CD14-positive monocyte (primary cell): ENCODE measurements around the gene APOC1. TPM values are rescaled to one million over a fixed set of nuclear protein-coding genes. Genes with fewer than 3 reads are reported as not detected.
"Not testable (repeated sequence)": the region's sequence is repeated elsewhere in the genome, so short reads cannot be mapped to it uniquely, and the experiment has no call there.

Experiments used
- DNase-seq, 3 donors: peaks; one replicate each; pipeline ENCODE4 v3.0.0-alpha.2; 2011 to 2022
- H2AFZ ChIP-seq: 2 replicates; pipeline ENCODE4 v1.6.0; 2012; ENCODE audit warnings: mild to moderate bottlenecking, low read depth, low read length, inconsistent platforms; ENCODE audit not compliant: insufficient read depth, poor library complexity, severe bottlenecking
- H3K27ac ChIP-seq, 2 donors: 1 replicate in 1 of 2; 2 replicates in 1 of 2; pipeline ENCODE4 v1.5.1; 2012 to 2013; ENCODE audit warnings: low read length in 2 of 2, control low read depth in 1 of 2, inconsistent platforms in 1 of 2, low read depth in 1 of 2, mild to moderate bottlenecking in 1 of 2
- H3K27me3 ChIP-seq, 2 donors: one replicate each; pipeline versions ENCODE4 v1.6.0 to v1.6.1; 2011 to 2013; ENCODE audit warnings: low read length in 2 of 2; ENCODE audit not compliant: control insufficient read depth in 2 of 2, insufficient read depth in 2 of 2
- H3K36me3 ChIP-seq, 2 donors: replicated peaks in 1 of 2; 1 replicate in 1 of 2; 2 replicates in 1 of 2; pipeline versions ENCODE4 v1.5.1 to v1.6.1; 2012 to 2013; ENCODE audit warnings: low read length in 2 of 2, control low read depth in 1 of 2, inconsistent platforms in 1 of 2, mild to moderate bottlenecking in 1 of 2; ENCODE audit not compliant: insufficient read depth in 2 of 2, control insufficient read depth in 1 of 2
- H3K4me1 ChIP-seq, 2 donors: 1 replicate in 1 of 2; 2 replicates in 1 of 2; pipeline versions ENCODE4 v1.5.1 to v1.6.1; 2012 to 2013; ENCODE audit warnings: low read length in 2 of 2, control low read depth in 1 of 2, inconsistent platforms in 1 of 2, mild to moderate bottlenecking in 1 of 2, moderate library complexity in 1 of 2; ENCODE audit not compliant: insufficient read depth in 2 of 2, control insufficient read depth in 1 of 2
- H3K4me2 ChIP-seq: replicated peaks from 2 replicates; pipeline ENCODE3; 2012; ENCODE audit warnings: low read length, moderate library complexity, mild to moderate bottlenecking; ENCODE audit not compliant: poor library complexity, severe bottlenecking; ENCODE audit errors: extremely low read depth
- H3K4me3 ChIP-seq, 3 experiments: fragments of 200-600 bp in 1 of 3; sonication (generic) in 1 of 3; replicated peaks in 1 of 3; 1 replicate in 2 of 3; 2 replicates in 1 of 3; pipeline ENCODE4 v1.5.1; 2011 to 2013; ENCODE audit warnings: low read length in 3 of 3, mild to moderate bottlenecking in 3 of 3, control low read depth in 2 of 3, low read depth in 2 of 3, inconsistent platforms in 1 of 3, moderate library complexity in 1 of 3
- H3K79me2 ChIP-seq: 2 replicates; pipeline ENCODE4 v1.6.0; 2012; ENCODE audit warnings: mild to moderate bottlenecking, control low read depth, inconsistent platforms, low read length, moderate library complexity; ENCODE audit not compliant: insufficient read depth
- H3K9ac ChIP-seq: 2 replicates; pipeline ENCODE4 v1.6.0; 2017; ENCODE audit warnings: low read length, mild to moderate bottlenecking; ENCODE audit not compliant: insufficient read depth, poor library complexity, severe bottlenecking
- H3K9me3 ChIP-seq, 2 donors: replicated peaks in 1 of 2; 1 replicate in 1 of 2; 2 replicates in 1 of 2; pipeline versions ENCODE4 v1.5.1 to v1.6.1; 2012 to 2013; ENCODE audit warnings: low read length in 2 of 2, control low read depth in 1 of 2; ENCODE audit not compliant: control insufficient read depth in 1 of 2, insufficient read depth in 1 of 2
- H4K20me1 ChIP-seq: 2 replicates; pipeline ENCODE4 v1.6.0; 2012; ENCODE audit warnings: mild to moderate bottlenecking, low read length, control low read depth, moderate library complexity; ENCODE audit not compliant: insufficient read depth
- H3K27ac Mint-ChIP-seq, 7 donors: one replicate each; pipeline ENCODE4 v1.8.0; 2020; ENCODE audit warnings: mild to moderate bottlenecking in 7 of 7, mixed read lengths in 7 of 7, moderate library complexity in 6 of 7, inconsistent platforms in 2 of 7
- H3K27me3 Mint-ChIP-seq, 3 donors: one replicate each; pipeline ENCODE4 v1.8.0; 2021 to 2022; ENCODE audit warnings: low read depth in 3 of 3, mild to moderate bottlenecking in 3 of 3, mixed read lengths in 3 of 3, moderate library complexity in 3 of 3, inconsistent platforms in 1 of 3
- H3K36me3 Mint-ChIP-seq, 2 donors: one replicate each; pipeline ENCODE4 v1.8.0; 2020; ENCODE audit warnings: mixed read lengths in 2 of 2, inconsistent platforms in 1 of 2, mild to moderate bottlenecking in 1 of 2
- H3K4me1 Mint-ChIP-seq: one replicate; pipeline ENCODE4 v1.8.0; 2020; ENCODE audit warnings: mild to moderate bottlenecking, mixed read lengths
- H3K4me3 Mint-ChIP-seq, 2 donors: one replicate each; pipeline ENCODE4 v1.8.0; 2020; ENCODE audit warnings: mild to moderate bottlenecking in 2 of 2, mixed read lengths in 2 of 2, moderate library complexity in 1 of 2
- H3K9me3 Mint-ChIP-seq, 7 donors: one replicate each; pipeline ENCODE4 v1.8.0; 2020 to 2022; ENCODE audit warnings: mixed read lengths in 7 of 7, mild to moderate bottlenecking in 6 of 7, moderate library complexity in 6 of 7, inconsistent platforms in 2 of 7
- CTCF ChIP-seq: fragments of 200-600 bp; IDR thresholded peaks from one replicate; pipeline ENCODE4 v1.8.0; 2022; ENCODE audit warnings: antibody characterized with exemption, mild to moderate bottlenecking
- WGBS: methylation state at CpG from one replicate; pipeline ENCODE4 v1.1.5; 2013; ENCODE audit warnings: missing lambda C conversion rate; ENCODE audit not compliant: insufficient coverage; 5-methylcytosine and 5-hydroxymethylcytosine counted together
- intact Hi-C, 2 donors: fragments of 100-400 bp; cut with micrococcal nuclease; formaldehyde crosslinking; loops; one replicate each; pipeline versions ENCODE4 v1.15.0 to v1.15.1; 2023
- polyA plus RNA-seq, 3 donors: library from polyadenylated mRNA; depleted of rRNA in 1 of 3; unstranded in 2 of 3; stranded (reverse) in 1 of 3; fragments of 300-500 nt in 2 of 3; fragments of >200 nt in 1 of 3; fragmentation: Illumina TruSeq in 2 of 3; gene quantifications; 1 replicate in 2 of 3; 2 replicates in 1 of 3; pipeline ENCODE4 v1.2.3, GENCODE V29; 2012 to 2021

APOC1 gene
- polyA plus RNA-seq, 3 donors: 0.20 TPM; not detected in 2

GRCh38 chr19:44886141-44886540 is 28.3 kb upstream of the APOC1 start:
- H3K27ac Mint-ChIP-seq: no peak overlapping the region
- H3K27me3 Mint-ChIP-seq: peaks cover 0 to 2% (median 1%) of the 10 kb centered on the region in 3 donors
- H3K79me2 ChIP-seq: peaks cover under 1% of the 10 kb centered on the region
- H3K27ac ChIP-seq: no peak overlapping the region
- no peak overlapping the region for H3K4me3 ChIP-seq
- H3K36me3 ChIP-seq: no peaks in the 10 kb centered on the region
- peaks cover 8% of the 10 kb centered on the region in 2 donors for H3K4me1 ChIP-seq
- peaks cover 0 to 2% (median 0%) of the 10 kb centered on the region in 7 donors for H3K9me3 Mint-ChIP-seq
- H3K9me3 ChIP-seq: no peaks in the 10 kb centered on the region
- no peaks in the 10 kb centered on the region for H3K27me3 ChIP-seq
- no peak for TF ChIP-seq CTCF
- peaks cover 8% of the 10 kb centered on the region for H3K4me1 Mint-ChIP-seq
- H4K20me1 ChIP-seq: no peaks in the 10 kb centered on the region
- 97% methylated on average over 4 of the region's 6 CpGs for WGBS
- no peak overlapping the region for H2AFZ ChIP-seq
- no peak overlapping the region for H3K4me2 ChIP-seq
- peaks cover 0 to 26% of the 10 kb centered on the region in 2 donors for H3K36me3 Mint-ChIP-seq
- DNase-seq: no peak
- H3K4me3 Mint-ChIP-seq: no peak overlapping the region
- H3K9ac ChIP-seq: no peak overlapping the region
- intact Hi-C loops: no loop called here

GRCh38 chr19:44887648-44888047 is 26.8 kb upstream of the APOC1 start:
- Histone ChIP-seq H3K79me2 (peaks cover 15% of the 10 kb centered on the region), H3K9ac (no peak overlapping the region), H4K20me1 (peaks cover 7% of the 10 kb centered on the region), H3K27ac (no peak overlapping the region), H3K36me3 (peaks cover 0 to under 1% of the 10 kb centered on the region in 2 donors), H2AFZ (no peak overlapping the region), H3K4me3 (no peak overlapping the region), H3K27me3 (no peaks in the 10 kb centered on the region), H3K4me2 (no peak overlapping the region), H3K9me3 (no peaks in the 10 kb centered on the region), H3K4me1 (peaks cover 20 to 23% of the 10 kb centered on the region in 2 donors)
- peaks cover 0 to 2% (median 0%) of the 10 kb centered on the region in 7 donors for H3K9me3 Mint-ChIP-seq
- peaks cover 0 to 2% (median 1%) of the 10 kb centered on the region in 3 donors for H3K27me3 Mint-ChIP-seq
- TF ChIP-seq CTCF: no peak
- H3K27ac Mint-ChIP-seq: peak overlapping the region in 1 of 7 donors; percentile 20
- H3K4me3 Mint-ChIP-seq: no peak overlapping the region
- intact Hi-C loops: no loop called here
- H3K4me1 Mint-ChIP-seq: peaks cover 19% of the 10 kb centered on the region
- no peak for DNase-seq
- H3K36me3 Mint-ChIP-seq: peaks cover 2 to 27% of the 10 kb centered on the region in 2 donors
- 98% methylated on average over 3 of the region's 4 CpGs for WGBS

- intact Hi-C loops, H3K36me3 ChIP-seq, H3K27ac ChIP-seq, H3K4me3 ChIP-seq, H3K4me3 Mint-ChIP-seq, H4K20me1 ChIP-seq, DNase-seq, H2AFZ ChIP-seq, H3K9ac ChIP-seq, H3K27me3 Mint-ChIP-seq, H3K9me3 ChIP-seq, H3K27me3 ChIP-seq, H3K4me2 ChIP-seq, H3K9me3 Mint-ChIP-seq: not testable (repeated sequence)
- WGBS: 100% methylated on average over 3 of the region's 5 CpGs
- Mint-ChIP-seq H3K27ac (peak overlapping the region in 1 of 7 donors; percentile 14), H3K4me1 (peaks cover 23% of the 10 kb centered on the region), H3K36me3 (peaks cover 9 to 34% of the 10 kb centered on the region in 2 donors)
- Histone ChIP-seq H3K79me2 (peaks cover 19% of the 10 kb centered on the region), H3K4me1 (peaks cover 20 to 25% of the 10 kb centered on the region in 2 donors)
These were observed 26.1 kb upstream of the APOC1 start for GRCh38 chr19:44888335-44888734.
